Hepatocyte (in vitro differentiated cells): Measurements from ENCODE around the gene HORMAD2.

ENCODE experiments used
- EZH2 ChIP-seq: fragments of 200-600 bp; sonication (generic); IDR thresholded peaks from 2 replicates; pipeline ENCODE4 v1.6.1; 2016; ENCODE audit warnings: antibody characterized with exemption, mild to moderate bottlenecking, borderline replicate concordance
- TF ChIP-seq, protein P1 (sequence below): fragments of 200-600 bp; sonication (generic); IDR thresholded peaks from 2 replicates; pipeline ENCODE4 v1.5.1; 2016; ENCODE audit warnings: antibody characterized with exemption, mild to moderate bottlenecking; ENCODE audit not compliant: poor library complexity

GRCh38 chr22:30176431-30176830, 96.2 kb downstream of the HORMAD2 start:
- TF ChIP-seq, protein P1, sequence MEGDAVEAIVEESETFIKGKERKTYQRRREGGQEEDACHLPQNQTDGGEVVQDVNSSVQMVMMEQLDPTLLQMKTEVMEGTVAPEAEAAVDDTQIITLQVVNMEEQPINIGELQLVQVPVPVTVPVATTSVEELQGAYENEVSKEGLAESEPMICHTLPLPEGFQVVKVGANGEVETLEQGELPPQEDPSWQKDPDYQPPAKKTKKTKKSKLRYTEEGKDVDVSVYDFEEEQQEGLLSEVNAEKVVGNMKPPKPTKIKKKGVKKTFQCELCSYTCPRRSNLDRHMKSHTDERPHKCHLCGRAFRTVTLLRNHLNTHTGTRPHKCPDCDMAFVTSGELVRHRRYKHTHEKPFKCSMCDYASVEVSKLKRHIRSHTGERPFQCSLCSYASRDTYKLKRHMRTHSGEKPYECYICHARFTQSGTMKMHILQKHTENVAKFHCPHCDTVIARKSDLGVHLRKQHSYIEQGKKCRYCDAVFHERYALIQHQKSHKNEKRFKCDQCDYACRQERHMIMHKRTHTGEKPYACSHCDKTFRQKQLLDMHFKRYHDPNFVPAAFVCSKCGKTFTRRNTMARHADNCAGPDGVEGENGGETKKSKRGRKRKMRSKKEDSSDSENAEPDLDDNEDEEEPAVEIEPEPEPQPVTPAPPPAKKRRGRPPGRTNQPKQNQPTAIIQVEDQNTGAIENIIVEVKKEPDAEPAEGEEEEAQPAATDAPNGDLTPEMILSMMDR, result no peak
- no peak for TF ChIP-seq EZH2
